Panc1 (cell line): ENCODE data around the gene PPM1L. TPM values are rescaled to one million over a fixed set of nuclear protein-coding genes. Genes with fewer than 3 reads are reported as not detected.

Source experiments
- ATAC-seq: fragments of 200-7000 bp; cut with Tn5 transposase; 2 replicates; pipeline ENCODE4 v1.9.1; 2020; ENCODE audit warnings: mild to moderate bottlenecking, moderate library complexity
- BruUV-seq: library from RNA; stranded (reverse); fragments of 400-500 nt; replicated peaks from 2 replicates; lab custom pipeline; 2021; lab: Mats Ljungman, UMichigan
- CTCF ChIA-PET: fragments of 300-600 bp; sonication (Branson Sonifier 250); formaldehyde crosslinking; loops from one replicate; lab custom pipeline; 2022; ENCODE audit warnings: antibody characterized with exemption; lab: Charles Lee
- POLR2A ChIA-PET: fragments of 300-600 bp; sonication (Branson Sonifier 250); formaldehyde crosslinking; loops from one replicate; lab custom pipeline; 2022; ENCODE audit warnings: antibody characterized with exemption; lab: Charles Lee
- DNase-seq: peaks from one replicate; pipeline ENCODE4 v3.0.0-alpha.2; 2010; ENCODE audit warnings: low read depth, low spot score
- H3K27ac ChIP-seq: 2 replicates; pipeline ENCODE4 v1.5.1; 2011; ENCODE audit warnings: mild to moderate bottlenecking, low read length, inconsistent platforms
- H3K27me3 ChIP-seq: fragments of 200-500 bp; sonication (Bioruptor generic); 2 replicates; pipeline ENCODE4 v1.6.0; 2014; ENCODE audit warnings: low read length, inconsistent platforms; ENCODE audit not compliant: control insufficient read depth, insufficient read depth
- H3K36me3 ChIP-seq: fragments of 200-500 bp; sonication (Bioruptor generic); 2 replicates; pipeline ENCODE4 v1.5.1; 2014; ENCODE audit warnings: inconsistent platforms, mild to moderate bottlenecking, low read length, moderate library complexity; ENCODE audit not compliant: control insufficient read depth, insufficient read depth
- H3K4me1 ChIP-seq: 2 replicates; pipeline ENCODE4 v1.5.1; 2011; ENCODE audit warnings: inconsistent platforms, mild to moderate bottlenecking, low read length, moderate library complexity; ENCODE audit not compliant: control insufficient read depth, insufficient read depth
- H3K4me3 ChIP-seq, 2 experiments: 2 replicates each; pipeline ENCODE4 v1.5.1; 2011 to 2012; ENCODE audit warnings: low read depth in 2 of 2, low read length in 2 of 2, mild to moderate bottlenecking in 2 of 2, inconsistent platforms in 1 of 2, moderate library complexity in 1 of 2
- H3K9me3 ChIP-seq: fragments of 200-500 bp; sonication (Bioruptor generic); 2 replicates; pipeline ENCODE4 v1.5.1; 2014; ENCODE audit warnings: low read depth, mild to moderate bottlenecking, inconsistent platforms, low read length, moderate library complexity; ENCODE audit not compliant: control insufficient read depth, insufficient read depth
- POLR2AphosphoS5 ChIP-seq: IDR thresholded peaks from 2 replicates; pipeline ENCODE4 v1.6.1; 2012; ENCODE audit warnings: mild to moderate bottlenecking, low read depth, low read length, moderate library complexity
- SIN3A ChIP-seq: IDR thresholded peaks from 2 replicates; pipeline ENCODE4 v1.6.1; 2012; ENCODE audit warnings: low read depth, mild to moderate bottlenecking, low read length, moderate library complexity, borderline replicate concordance; ENCODE audit not compliant: insufficient read depth
- TCF7L2 ChIP-seq: IDR thresholded peaks from 2 replicates; pipeline ENCODE4 v1.6.1; 2011; ENCODE audit warnings: mild to moderate bottlenecking, low read depth, low read length, inconsistent platforms
- in situ Hi-C: cut with HindIII; loops from 2 replicates; pipeline ENCODE4 v1.10.0; 2016; ENCODE audit warnings: low sequenced_read_pairs, low pct_unique_long_range_greater_than_20kb
- intact Hi-C: fragments of 100-400 bp; cut with micrococcal nuclease; formaldehyde crosslinking; loops from one replicate; pipeline ENCODE4 v1.10.0; 2022; ENCODE audit not compliant: unreplicated experiment
- total RNA-seq: library from RNA; stranded (reverse); gene quantifications from one replicate; pipeline ENCODE4 v1.2.1, GENCODE V29; 2021; ENCODE audit not compliant: unreplicated experiment
- TF ChIP-seq, protein P1 (sequence below), 2 experiments: IDR thresholded peaks; 2 replicates each; pipeline ENCODE4 v1.6.1; 2011 to 2012; ENCODE audit warnings: low read depth in 2 of 2, control low read depth in 1 of 2, low read length in 1 of 2, mild to moderate bottlenecking in 1 of 2, moderate library complexity in 1 of 2; ENCODE audit not compliant: insufficient read depth in 1 of 2
- TF ChIP-seq, protein P2 (sequence below): fragments of 450-650 bp; IDR thresholded peaks from 2 replicates; pipeline ENCODE4 v1.5.1; 2017; ENCODE audit warnings: mild to moderate bottlenecking

PPM1L gene
- total RNA-seq, 1 experiment from 2014 or later: 23.8 TPM

DNA sequence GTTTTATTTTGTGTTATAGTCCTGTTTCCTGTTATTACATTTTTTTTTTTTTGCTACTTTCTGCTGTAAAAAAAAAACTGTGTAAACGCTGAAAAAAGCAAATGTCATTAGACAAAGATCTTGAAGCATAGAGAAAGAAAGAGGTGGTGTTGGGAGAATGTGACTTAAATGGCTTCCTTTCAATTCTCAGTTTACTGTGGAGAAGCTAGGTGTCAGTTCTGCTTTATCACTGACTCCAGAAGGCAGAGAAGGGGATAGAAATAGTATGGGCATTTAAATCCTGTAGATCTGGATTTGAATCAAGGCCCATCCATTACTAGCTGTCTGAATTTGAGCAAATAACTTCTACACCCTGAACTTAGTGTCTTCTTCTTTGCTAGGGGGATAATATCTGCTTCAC, 23.0 kb downstream of the PPM1L start:
- ChIA-PET POLR2A (no interaction called here), CTCF (no interaction called here)
- no TSS peak for BruUV-seq
- DNase-seq (no peak), ATAC-seq (no peak)
- H3K27me3 ChIP-seq: no peaks in the 10 kb centered on the region
- no peaks in the 10 kb centered on the region for H3K36me3 ChIP-seq
- no peak overlapping the region for H3K27ac ChIP-seq
- peaks cover 6% of the 10 kb centered on the region for H3K4me1 ChIP-seq
- H3K9me3 ChIP-seq: no peaks in the 10 kb centered on the region
- in situ Hi-C loops (no loop called here), intact Hi-C loops (no loop called here)
- no peak overlapping the region for H3K4me3 ChIP-seq
- no peak for TF ChIP-seq SIN3A
- no peak for TF ChIP-seq POLR2AphosphoS5
- TF ChIP-seq, protein P1, sequence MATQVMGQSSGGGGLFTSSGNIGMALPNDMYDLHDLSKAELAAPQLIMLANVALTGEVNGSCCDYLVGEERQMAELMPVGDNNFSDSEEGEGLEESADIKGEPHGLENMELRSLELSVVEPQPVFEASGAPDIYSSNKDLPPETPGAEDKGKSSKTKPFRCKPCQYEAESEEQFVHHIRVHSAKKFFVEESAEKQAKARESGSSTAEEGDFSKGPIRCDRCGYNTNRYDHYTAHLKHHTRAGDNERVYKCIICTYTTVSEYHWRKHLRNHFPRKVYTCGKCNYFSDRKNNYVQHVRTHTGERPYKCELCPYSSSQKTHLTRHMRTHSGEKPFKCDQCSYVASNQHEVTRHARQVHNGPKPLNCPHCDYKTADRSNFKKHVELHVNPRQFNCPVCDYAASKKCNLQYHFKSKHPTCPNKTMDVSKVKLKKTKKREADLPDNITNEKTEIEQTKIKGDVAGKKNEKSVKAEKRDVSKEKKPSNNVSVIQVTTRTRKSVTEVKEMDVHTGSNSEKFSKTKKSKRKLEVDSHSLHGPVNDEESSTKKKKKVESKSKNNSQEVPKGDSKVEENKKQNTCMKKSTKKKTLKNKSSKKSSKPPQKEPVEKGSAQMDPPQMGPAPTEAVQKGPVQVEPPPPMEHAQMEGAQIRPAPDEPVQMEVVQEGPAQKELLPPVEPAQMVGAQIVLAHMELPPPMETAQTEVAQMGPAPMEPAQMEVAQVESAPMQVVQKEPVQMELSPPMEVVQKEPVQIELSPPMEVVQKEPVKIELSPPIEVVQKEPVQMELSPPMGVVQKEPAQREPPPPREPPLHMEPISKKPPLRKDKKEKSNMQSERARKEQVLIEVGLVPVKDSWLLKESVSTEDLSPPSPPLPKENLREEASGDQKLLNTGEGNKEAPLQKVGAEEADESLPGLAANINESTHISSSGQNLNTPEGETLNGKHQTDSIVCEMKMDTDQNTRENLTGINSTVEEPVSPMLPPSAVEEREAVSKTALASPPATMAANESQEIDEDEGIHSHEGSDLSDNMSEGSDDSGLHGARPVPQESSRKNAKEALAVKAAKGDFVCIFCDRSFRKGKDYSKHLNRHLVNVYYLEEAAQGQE (IDR thresholded peaks at IDR 0.05; ENCODE audit: insufficient read depth in 1 of 2, low read depth in 2 of 2, low read length in 1 of 2): no peak
- TF ChIP-seq, protein P2, sequence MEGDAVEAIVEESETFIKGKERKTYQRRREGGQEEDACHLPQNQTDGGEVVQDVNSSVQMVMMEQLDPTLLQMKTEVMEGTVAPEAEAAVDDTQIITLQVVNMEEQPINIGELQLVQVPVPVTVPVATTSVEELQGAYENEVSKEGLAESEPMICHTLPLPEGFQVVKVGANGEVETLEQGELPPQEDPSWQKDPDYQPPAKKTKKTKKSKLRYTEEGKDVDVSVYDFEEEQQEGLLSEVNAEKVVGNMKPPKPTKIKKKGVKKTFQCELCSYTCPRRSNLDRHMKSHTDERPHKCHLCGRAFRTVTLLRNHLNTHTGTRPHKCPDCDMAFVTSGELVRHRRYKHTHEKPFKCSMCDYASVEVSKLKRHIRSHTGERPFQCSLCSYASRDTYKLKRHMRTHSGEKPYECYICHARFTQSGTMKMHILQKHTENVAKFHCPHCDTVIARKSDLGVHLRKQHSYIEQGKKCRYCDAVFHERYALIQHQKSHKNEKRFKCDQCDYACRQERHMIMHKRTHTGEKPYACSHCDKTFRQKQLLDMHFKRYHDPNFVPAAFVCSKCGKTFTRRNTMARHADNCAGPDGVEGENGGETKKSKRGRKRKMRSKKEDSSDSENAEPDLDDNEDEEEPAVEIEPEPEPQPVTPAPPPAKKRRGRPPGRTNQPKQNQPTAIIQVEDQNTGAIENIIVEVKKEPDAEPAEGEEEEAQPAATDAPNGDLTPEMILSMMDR: no peak
- no peak for TF ChIP-seq TCF7L2

DNA sequence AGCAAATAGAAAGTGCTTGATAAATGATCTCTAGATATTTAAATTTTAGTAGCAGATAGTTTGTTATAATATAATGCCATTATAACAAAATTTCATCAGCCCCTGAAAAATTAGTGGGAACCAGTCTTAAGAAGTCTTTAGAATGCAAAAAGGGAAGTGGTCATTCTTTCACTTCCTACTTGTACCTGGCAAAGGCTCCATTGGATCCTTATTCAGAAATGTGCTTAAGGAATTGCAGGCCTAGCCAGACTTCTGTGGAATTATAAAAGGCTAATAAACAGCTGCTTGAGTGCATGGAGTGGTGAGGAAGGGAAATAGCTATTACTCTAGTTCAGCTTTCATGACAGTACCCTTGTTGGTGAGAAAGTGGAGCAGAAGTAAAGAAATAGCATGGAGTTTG, 24.2 kb downstream of the PPM1L start:
- Histone ChIP-seq H3K27ac (no peak overlapping the region), H3K4me1 (peaks cover 15% of the 10 kb centered on the region), H3K27me3 (no peaks in the 10 kb centered on the region), H3K36me3 (no peaks in the 10 kb centered on the region), H3K9me3 (no peaks in the 10 kb centered on the region), H3K4me3 (no peak overlapping the region)
- TF ChIP-seq SIN3A: no peak
- TF ChIP-seq, protein P1 (IDR thresholded peaks at IDR 0.05; ENCODE audit: insufficient read depth in 1 of 2, low read depth in 2 of 2, low read length in 1 of 2): no peak
- no peak for TF ChIP-seq POLR2AphosphoS5
- no peak for TF ChIP-seq TCF7L2
- TF ChIP-seq, protein P2: no peak
- POLR2A ChIA-PET: no interaction called here
- ATAC-seq (no peak), DNase-seq (no peak)
- BruUV-seq: no TSS peak
- CTCF ChIA-PET: no interaction called here
- intact Hi-C loops: no loop called here
- in situ Hi-C loops: no loop called here
